Neural crest cell (in vitro differentiated cells): Measurements from ENCODE around the gene ADCY3. TPM values are rescaled to one million over a fixed set of nuclear protein-coding genes. Genes with fewer than 3 reads are reported as not detected.
A peak's percentile ranks its signal among the peaks of the same experiment; 100 is the strongest.
"Not testable (repeated sequence)": the region's sequence is repeated elsewhere in the genome, so short reads cannot be mapped to it uniquely, and the experiment has no call there.

Experiments
- DNase-seq: peaks from one replicate; pipeline ENCODE4 v3.0.0; 2021; ENCODE audit warnings: low read depth, mixed read lengths, low spot score
- H3K27ac Mint-ChIP-seq: one replicate; pipeline ENCODE4 v1.8.0; 2021; ENCODE audit warnings: mild to moderate bottlenecking, mixed read lengths; ENCODE audit not compliant: unreplicated experiment
- H3K27me3 Mint-ChIP-seq: 2 replicates; pipeline ENCODE4 v1.8.0; 2021; ENCODE audit warnings: low read depth, mild to moderate bottlenecking, mixed read lengths
- H3K36me3 Mint-ChIP-seq: 2 replicates; pipeline ENCODE4 v1.8.0; 2021; ENCODE audit warnings: low read depth, mild to moderate bottlenecking, mixed read lengths
- H3K4me1 Mint-ChIP-seq: 2 replicates; pipeline ENCODE4 v1.8.0; 2021; ENCODE audit warnings: mixed read lengths
- H3K4me3 Mint-ChIP-seq: one replicate; pipeline ENCODE4 v1.8.0; 2021; ENCODE audit warnings: mild to moderate bottlenecking, mixed read lengths
- H3K9me3 Mint-ChIP-seq: 2 replicates; pipeline ENCODE4 v1.8.0; 2021; ENCODE audit warnings: mixed read lengths
- total RNA-seq: library from RNA; stranded (reverse); gene quantifications from 2 replicates; pipeline ENCODE4 v1.2.1, GENCODE V29; 2021
- TF ChIP-seq, protein P1 (sequence below): fragments of 200-600 bp; sonication (generic); conservative IDR thresholded peaks from 2 replicates; pipeline ENCODE4 v1.5.0; 2021; ENCODE audit warnings: antibody characterized with exemption, mild to moderate bottlenecking

Gene ADCY3
- total RNA-seq, 1 donor from 2014 or later: 49.2 TPM

GRCh38 chr2:24806661-24807036 is 113.4 kb downstream of the ADCY3 start:
- H3K27me3 Mint-ChIP-seq: no peaks in the 10 kb centered on the region
- H3K4me3 Mint-ChIP-seq: no peak overlapping the region
- no peak overlapping the region for H3K27ac Mint-ChIP-seq
- H3K36me3 Mint-ChIP-seq: peaks cover 51% of the 10 kb centered on the region
- no peak for DNase-seq
- peaks cover 10% of the 10 kb centered on the region for H3K9me3 Mint-ChIP-seq
- peaks cover 6% of the 10 kb centered on the region for H3K4me1 Mint-ChIP-seq
- TF ChIP-seq, protein P1, sequence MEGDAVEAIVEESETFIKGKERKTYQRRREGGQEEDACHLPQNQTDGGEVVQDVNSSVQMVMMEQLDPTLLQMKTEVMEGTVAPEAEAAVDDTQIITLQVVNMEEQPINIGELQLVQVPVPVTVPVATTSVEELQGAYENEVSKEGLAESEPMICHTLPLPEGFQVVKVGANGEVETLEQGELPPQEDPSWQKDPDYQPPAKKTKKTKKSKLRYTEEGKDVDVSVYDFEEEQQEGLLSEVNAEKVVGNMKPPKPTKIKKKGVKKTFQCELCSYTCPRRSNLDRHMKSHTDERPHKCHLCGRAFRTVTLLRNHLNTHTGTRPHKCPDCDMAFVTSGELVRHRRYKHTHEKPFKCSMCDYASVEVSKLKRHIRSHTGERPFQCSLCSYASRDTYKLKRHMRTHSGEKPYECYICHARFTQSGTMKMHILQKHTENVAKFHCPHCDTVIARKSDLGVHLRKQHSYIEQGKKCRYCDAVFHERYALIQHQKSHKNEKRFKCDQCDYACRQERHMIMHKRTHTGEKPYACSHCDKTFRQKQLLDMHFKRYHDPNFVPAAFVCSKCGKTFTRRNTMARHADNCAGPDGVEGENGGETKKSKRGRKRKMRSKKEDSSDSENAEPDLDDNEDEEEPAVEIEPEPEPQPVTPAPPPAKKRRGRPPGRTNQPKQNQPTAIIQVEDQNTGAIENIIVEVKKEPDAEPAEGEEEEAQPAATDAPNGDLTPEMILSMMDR: no peak

- peaks cover 54% of the 10 kb centered on the region for H3K36me3 Mint-ChIP-seq
- not testable (repeated sequence) for DNase-seq, H3K4me1 Mint-ChIP-seq, H3K4me3 Mint-ChIP-seq, H3K9me3 Mint-ChIP-seq, H3K27me3 Mint-ChIP-seq, H3K27ac Mint-ChIP-seq
Observed at GRCh38 chr2:24805811-24806660, 114.0 kb downstream of the ADCY3 start.

GRCh38 chr2:24800487-24800886 is 119.5 kb downstream of the ADCY3 start:
- Mint-ChIP-seq H3K4me1 (peaks cover 14% of the 10 kb centered on the region), H3K36me3 (peaks cover 70% of the 10 kb centered on the region)

GRCh38 chr2:24797644-24798043 is 122.4 kb downstream of the ADCY3 start:
- TF ChIP-seq, protein P1: no peak
- Mint-ChIP-seq H3K4me3 (no peak overlapping the region), H3K36me3 (peaks cover 48% of the 10 kb centered on the region), H3K27ac (no peak overlapping the region), H3K27me3 (no peaks in the 10 kb centered on the region), H3K4me1 (peaks cover 42% of the 10 kb centered on the region), H3K9me3 (no peaks in the 10 kb centered on the region)
- DNase-seq: no peak

More at GRCh38 chr2:24800487-24800886, 119.5 kb downstream of the ADCY3 start:
- not testable (repeated sequence) for H3K27me3 Mint-ChIP-seq, H3K9me3 Mint-ChIP-seq, H3K4me3 Mint-ChIP-seq, H3K27ac Mint-ChIP-seq, DNase-seq

DNA sequence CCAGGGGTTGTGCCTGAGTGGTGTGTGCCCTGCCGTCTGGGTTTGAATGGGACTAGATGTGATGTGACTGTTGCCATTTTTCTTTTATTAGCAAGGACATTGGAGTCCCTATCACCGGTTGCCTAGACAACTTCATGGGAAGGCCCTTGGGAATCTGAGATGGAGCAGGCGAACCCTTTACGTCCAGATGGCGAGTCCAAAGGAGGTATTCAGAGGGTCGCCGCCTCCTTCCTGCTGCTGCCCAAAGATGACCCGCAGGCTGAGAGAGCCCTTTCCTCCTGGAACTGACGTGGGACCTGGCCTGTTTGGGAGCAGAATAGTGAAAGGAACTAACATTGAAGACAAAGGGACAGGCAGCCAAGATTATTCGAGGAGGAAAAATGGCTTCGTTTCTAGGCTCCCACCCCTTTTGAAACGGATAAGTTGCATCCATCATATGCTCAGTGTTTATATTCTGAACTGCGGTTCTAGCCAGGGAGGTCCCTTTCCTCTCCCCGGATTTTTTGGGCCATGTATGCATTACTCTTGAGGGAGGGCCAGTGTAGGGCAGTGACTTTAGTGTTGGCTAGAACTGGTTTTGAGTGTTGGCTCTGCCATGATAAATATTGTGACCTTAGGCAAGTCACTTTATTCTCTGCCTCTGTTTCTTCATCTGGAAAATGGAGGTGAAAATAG is 126.1 kb downstream of the ADCY3 start:
- H3K27me3 Mint-ChIP-seq: no peaks in the 10 kb centered on the region
- H3K27ac Mint-ChIP-seq: peak overlapping the region; percentile 100
- peaks cover 60% of the 10 kb centered on the region for H3K4me1 Mint-ChIP-seq
- no peaks in the 10 kb centered on the region for H3K9me3 Mint-ChIP-seq
- peaks cover 23% of the 10 kb centered on the region for H3K36me3 Mint-ChIP-seq
- TF ChIP-seq, protein P1: no peak
- peak overlapping the region; percentile 100 for H3K4me3 Mint-ChIP-seq
- DNase-seq: peak; percentile 39

GRCh38 chr2:24792874-24793760 is 126.9 kb downstream of the ADCY3 start, which contains the start of the genes CENPO and PTRHD1:
Gene CENPO, plus strand, starts transcription at chr2:24793425. Its CDS starts 495 bp downstream, at chr2:24793920.
Gene PTRHD1, minus strand, starts transcription at chr2:24793391. Its CDS starts 14 bp downstream, at chr2:24793377.
- H3K36me3 Mint-ChIP-seq: peaks cover 18% of the 10 kb centered on the region
- TF ChIP-seq, protein P1: peak; percentile 72
- DNase-seq: peak; percentile 92
- peaks cover 63% of the 10 kb centered on the region for H3K4me1 Mint-ChIP-seq
- H3K27me3 Mint-ChIP-seq: no peaks in the 10 kb centered on the region
- H3K9me3 Mint-ChIP-seq: no peaks in the 10 kb centered on the region
- peak within 1 kb of the TSS; percentile 100 for H3K4me3 Mint-ChIP-seq
- H3K27ac Mint-ChIP-seq: peak within 1 kb of the TSS; percentile 100
